COR-L47 (cell line): ENCODE results near the gene AIPL1.

Source experiments
- DNase-seq: peaks from one replicate; lab custom pipeline; 2025; lab: John Stamatoyannopoulos, UW

AIPL1 gene

DNA sequence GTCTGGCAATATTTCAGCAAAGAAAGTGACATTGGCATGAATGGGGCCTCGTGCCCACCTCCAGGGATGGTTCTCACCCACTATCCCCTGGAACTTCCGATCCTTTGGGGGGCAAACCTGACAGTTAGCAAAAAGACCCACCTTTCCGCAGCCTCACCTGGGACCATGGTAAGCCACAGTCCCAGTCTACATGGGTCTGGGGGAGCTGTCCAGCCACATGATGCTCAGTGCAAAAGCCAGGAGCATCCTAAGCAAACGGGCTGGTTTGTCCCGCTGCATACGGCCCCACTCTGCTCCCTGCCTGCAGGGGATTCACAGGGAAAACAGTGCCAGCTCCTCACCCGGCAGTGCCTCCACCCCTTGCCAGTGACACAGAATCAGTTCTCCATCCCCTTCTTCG lies 19.3 kb downstream of the AIPL1 start:
- DNase-seq = no peak

DNA sequence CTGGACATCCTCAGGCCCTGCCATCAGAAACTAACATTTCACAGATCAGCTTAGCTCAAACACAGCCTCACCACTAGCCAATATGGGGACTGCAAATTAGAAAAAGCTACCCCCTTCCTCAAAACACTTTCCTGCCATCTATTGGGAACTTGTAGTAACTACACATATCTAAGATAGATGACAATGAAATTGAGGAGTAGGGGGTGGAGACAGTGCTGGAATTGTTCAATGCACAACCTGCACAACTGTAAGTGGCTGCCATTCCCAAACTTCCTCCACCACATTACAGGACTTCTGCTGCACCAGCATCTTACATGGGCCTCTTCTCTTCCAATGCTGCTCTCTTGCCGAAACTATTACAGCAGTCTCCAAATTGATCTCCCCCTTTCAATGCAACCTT lies 21.9 kb downstream of the AIPL1 start:
- DNase-seq = peak; percentile 35

DNA sequence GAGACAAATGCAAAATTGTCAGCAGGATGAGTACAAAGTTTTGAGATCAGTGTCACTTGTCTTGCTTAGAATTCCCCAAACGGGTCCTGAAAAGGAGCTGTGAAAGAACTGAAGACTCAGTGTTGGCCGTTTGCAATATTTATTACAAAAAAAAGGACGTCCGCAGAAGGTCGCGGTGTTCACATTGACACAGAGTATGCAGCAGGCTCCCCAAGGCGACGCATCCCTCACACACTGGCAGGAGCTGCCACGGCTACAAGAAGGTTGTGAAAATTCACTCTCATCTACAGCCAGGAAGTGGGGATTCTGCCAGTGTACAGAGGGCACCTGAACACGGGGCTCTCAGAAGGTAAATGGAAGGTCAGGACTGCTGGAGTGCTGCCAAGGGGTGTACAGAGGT lies 26.2 kb downstream of the AIPL1 start:
- DNase-seq = no peak

DNA sequence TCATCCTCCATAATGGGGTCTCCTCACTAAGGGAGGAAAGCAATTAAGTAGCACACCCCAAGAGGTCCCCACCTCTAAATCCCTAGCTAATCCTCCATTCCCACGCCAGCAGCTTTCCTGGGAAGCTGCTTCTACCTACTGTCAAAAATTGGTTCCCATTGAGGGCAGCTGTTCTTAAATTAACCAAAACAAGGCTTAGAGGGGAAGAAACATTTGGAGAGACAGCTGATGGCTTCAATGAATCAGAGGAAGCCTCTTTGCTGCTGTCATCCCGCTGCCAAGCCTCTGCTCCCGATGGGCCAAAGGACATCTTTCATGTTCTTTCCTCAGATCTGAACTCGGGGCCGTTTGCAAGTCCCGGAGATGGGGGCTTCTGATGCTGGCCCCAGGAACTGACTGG lies 26.6 kb downstream of the AIPL1 start:
- DNase-seq = no peak

GRCh38 chr17:6402258-6402657 lies 32.7 kb downstream of the AIPL1 start:
- DNase-seq = no peak

DNA sequence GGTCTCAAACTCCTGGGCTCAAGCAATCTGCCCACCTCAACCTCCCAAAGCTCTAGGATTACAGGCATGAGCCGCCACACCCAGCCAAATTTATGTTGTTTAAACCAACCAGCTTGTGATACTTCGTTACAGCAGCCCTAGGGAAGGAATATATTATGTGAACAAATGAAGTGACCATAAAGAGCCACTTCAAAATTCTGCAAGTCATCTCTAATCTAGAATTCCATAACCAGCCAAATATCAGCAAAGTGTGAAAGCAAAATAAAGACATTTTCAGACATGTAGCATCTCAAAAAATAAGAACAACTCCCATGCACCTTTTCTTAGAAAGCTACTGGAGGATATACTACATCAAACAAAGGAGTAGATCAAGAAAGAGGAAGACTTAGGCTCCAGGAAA lies 36.0 kb downstream of the AIPL1 start:
- DNase-seq = no peak

- DNase-seq = no peak
Measured at GRCh38 chr17:6394055-6394606, 40.8 kb downstream of the AIPL1 start.

DNA sequence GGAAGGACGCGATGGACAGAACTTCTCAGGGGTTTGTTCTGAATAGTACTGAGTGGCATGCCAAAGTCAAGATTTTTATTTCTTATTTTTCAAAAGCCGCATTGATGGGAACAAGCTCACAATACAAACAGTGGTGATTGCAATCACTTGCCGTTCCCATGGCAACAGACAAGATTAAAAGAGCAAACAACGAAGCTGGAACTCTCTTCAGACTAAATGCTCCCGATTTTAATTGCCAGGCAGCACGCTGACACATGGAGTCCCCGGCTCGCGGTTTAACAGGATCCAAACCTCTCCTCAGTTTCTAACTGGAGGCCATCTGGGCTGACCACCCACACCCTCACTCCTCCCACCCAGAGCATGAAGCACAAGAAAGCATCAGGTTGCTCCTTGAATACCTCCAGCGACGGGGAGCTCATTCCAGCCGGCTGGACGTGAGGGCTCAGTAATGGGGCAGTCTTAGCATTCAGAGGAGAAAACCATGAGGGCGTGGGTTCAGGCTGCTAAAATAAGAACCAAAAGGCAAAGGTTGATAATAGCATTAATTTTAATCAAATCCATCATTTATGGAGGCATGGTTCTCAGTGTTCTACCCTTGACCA lies 41.5 kb downstream of the AIPL1 start:
- peak; percentile 21 for DNase-seq

GRCh38 chr17:6392609-6393350 lies 42.1 kb downstream of the AIPL1 start:
- DNase-seq = peak; percentile 55

- no peak for DNase-seq
Measured at GRCh38 chr17:6388416-6388815, 46.5 kb downstream of the AIPL1 start.

DNA sequence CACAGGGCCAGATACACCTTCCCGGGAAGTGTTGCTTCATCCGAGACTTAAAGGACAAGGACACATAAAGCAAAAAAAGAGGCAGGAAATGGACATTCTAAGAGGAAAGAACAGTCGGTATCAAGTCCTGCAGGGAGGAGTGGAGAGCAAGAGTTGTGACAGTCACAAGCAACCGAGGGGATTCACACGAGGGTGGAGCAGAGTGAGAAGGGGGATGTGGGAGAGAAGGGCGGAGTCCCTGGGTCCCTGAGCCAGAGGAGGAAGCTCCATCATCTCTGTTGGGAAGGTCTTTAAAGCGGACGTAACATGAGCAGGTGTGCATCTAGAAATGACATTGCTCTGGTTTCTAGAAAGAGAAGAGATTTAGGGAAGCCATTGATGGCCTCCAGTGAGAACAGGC lies 47.1 kb downstream of the AIPL1 start:
- DNase-seq = no peak

DNA sequence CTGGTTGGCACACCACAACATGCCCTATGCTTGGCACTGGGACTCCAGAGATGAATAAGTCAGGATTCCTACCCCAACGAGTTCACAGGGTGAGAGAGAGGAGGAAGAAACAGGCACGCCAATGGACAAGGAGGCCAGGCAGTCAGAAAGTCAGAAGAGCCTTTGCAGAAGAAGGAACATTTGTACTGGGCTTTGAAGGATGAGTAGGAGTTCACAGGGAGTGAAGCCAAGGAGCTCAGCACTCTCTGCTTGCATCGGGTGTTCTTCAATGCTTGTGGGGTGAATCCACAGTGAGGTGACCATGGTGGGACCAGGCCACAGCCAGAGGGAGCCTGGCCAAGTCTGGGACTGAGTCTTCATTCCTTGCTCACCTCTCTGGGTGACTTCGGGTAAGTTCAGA lies 47.5 kb downstream of the AIPL1 start:
- no peak for DNase-seq

GRCh38 chr17:6386041-6386630 lies 48.8 kb downstream of the AIPL1 start:
- no peak for DNase-seq

- DNase-seq = no peak
Measured at GRCh38 chr17:6384481-6384880, 50.4 kb downstream of the AIPL1 start.

DNA sequence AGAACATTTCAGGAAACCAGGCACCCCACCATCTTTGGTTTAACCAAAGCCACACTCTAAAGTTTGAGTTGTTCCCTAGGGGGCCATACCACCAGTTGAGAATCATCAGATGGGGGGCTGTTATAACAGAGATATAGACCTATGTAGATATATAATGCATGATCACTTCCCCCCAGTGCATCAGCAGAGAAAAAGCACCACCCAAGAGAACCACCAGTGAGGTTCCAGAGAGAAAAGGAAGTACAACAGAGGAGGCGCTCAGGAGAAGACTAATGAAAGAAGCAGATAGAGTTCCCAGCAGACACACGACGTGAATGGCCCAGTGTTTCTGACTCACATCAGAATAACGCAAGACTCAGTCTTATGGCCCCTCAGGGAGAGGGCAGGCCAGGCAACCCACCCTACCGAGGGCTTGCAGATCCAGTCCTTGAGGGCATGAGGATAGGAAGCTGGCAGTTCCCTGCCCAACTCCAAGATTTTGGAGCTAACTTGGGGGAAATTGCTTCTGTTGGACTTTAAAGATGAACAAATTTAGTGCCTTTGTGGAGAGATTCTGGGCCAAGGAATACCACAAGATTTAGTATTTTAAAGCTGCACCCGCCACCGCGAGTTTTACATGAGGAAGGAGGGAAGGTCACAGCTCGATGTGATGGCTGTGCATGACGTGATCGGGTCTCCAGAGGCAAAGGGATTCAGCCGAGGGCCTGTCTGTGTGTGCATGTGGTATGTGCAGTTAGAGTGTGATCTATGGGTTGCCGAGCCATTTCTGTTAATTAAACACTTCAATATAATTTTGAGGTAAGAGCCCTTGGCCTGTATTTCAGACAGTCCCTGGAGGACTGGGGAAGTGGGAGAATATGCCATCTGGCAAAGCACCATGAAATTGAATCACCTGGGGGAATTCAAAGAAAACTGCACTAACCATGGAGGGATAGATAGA lies 53.1 kb downstream of the AIPL1 start:
- DNase-seq = no peak

GRCh38 chr17:6380915-6381438 lies 53.9 kb downstream of the AIPL1 start:
- DNase-seq = no peak

GRCh38 chr17:6377906-6378305 lies 57.0 kb downstream of the AIPL1 start:
- DNase-seq = no peak

DNA sequence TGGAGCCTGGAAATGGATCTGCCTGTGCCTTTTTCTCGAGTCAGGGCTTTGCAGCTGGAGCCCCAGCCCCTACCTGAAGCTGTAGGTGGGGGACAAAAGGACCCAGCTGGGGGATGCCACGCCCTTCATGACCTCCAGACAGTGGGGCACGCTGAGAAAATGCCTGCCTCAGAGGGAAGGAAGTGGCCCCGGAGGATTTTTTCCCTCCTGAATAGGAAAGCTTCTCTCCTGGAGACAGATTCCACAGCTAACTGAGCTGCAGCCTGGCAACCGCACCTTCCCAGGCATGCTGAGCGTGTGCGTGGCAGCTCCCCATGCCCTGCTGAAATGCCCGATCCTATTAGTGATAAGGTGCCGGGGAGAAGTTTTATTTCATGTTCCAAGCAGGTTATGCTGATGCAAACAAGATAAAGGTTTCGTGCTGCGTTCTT lies 58.0 kb downstream of the AIPL1 start:
- DNase-seq = no peak

DNA sequence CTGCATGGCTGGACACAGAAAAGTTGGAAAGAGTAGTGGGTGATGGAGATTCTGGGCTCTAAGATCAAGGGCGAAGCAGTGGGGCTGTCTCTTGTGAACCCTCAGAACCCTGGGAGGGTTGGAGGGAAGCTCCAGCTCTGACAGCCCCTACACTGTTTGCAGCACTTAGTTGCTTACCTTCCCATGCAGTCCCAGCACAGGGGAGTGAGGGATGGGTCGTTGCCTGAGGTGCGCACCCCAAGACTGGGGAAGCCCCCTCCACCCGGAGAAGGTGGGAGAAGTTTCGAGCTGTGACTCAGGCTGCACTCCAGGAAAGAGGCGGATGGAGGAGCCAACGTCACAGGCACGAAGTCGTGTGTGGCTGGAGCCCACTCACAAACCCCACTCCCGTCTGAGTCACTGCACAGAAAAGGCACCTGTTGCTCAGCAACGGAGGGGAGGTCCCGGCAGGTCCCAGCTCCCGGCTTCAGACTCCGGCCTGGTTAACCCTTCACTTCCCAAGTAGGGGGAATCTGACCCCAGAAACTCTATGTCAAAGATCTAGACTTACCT lies 60.1 kb downstream of the AIPL1 start:
- DNase-seq = no peak

GRCh38 chr17:6374271-6374691 lies 60.6 kb downstream of the AIPL1 start:
- no peak for DNase-seq
